Activated naive CD8-positive, alpha-beta T cell treated with anti-CD3 and anti-CD28 coated beads, Interleukin-2, amount 50 U/mL, for 16 hours (primary cell): ENCODE measurements around the gene GNL3.

Experiments
- DNase-seq: peaks from one replicate; pipeline ENCODE4 v3.0.0-alpha.2; 2020; ENCODE audit warnings: low read depth, low spot score

The GNL3 gene

DNA sequence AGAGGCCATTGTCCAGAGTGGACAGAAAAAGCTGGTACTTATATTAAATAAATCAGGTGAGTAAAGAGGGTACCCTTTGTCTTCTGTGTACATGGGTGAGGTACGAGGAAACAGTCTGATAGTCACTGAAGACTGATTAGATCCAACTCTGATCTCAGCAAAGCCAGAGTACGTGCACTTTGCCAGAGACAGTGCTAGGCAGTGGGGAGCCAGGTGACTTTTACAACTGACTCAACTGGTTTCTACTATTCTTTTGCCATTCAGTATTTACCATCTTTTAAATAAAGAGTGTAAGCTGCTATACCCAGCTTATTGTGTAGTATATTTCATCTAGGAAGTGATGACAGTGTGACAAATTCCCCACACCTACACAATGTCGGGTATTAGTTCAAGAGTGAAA lies 3.3 kb downstream of the GNL3 start:
- no peak for DNase-seq

DNA sequence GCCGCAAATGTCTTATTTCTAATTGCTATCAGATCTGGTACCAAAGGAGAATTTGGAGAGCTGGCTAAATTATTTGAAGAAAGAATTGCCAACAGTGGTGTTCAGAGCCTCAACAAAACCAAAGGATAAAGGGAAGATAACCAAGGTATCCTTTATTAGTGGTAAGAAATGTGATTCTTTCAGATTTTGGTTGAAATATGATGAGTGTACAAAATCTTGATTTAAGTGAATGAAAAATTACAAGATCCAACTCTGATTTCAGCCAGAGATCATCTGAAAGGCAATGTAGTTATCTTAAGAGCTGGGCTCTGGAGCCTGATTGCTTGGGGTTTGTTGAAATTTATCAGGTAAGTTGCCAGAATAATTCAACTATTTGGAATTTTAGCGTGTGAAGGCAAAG lies 4.7 kb downstream of the GNL3 start:
- DNase-seq: no peak

DNA sequence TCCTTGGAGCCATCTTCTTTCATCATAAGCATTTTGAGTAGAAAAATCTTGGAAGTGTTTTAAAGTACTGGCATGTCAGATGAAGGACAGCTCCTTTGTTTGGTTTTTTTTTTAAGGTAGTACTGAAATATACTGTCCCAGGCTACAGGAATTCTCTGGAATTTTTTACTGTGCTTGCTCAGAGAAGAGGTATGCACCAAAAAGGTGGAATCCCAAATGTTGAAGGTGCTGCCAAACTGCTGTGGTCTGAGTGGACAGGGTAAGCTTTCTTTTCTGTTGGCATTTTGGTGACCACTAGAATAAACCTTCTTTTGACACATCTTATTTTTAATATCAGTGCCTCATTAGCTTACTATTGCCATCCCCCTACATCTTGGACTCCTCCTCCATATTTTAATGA lies 7.2 kb downstream of the GNL3 start:
- DNase-seq: no peak

DNA sequence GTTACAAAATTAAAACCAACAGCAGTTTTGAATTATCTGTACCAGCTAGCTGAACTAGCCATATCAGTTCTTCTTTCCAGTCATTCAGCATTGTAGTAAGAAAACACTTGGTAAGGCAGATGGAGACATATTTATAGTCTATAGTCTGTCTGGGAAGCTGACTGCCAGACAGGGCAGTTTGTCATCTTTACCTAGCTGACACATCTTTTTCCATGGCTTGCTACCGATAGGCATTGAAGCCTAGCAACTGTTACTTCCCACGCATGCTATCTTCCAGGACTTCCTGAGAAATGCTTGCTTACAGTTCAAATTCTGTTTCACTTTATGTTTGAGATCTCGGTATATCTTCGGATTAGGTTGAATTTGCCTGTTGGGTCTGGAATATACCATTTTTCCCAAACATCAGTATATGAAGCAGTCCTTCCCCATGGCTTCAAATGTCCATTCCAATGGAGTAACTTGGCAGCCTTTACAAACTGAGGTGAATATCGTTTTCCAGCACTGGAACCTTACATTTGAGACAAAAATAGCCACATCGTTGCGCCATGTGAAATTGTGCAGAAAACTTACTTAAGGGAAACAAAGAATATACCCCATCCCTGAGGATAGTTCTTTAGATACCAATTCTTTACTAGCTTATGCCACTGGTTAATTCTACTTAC lies 8.8 kb downstream of the GNL3 start:
- no peak for DNase-seq

DNA sequence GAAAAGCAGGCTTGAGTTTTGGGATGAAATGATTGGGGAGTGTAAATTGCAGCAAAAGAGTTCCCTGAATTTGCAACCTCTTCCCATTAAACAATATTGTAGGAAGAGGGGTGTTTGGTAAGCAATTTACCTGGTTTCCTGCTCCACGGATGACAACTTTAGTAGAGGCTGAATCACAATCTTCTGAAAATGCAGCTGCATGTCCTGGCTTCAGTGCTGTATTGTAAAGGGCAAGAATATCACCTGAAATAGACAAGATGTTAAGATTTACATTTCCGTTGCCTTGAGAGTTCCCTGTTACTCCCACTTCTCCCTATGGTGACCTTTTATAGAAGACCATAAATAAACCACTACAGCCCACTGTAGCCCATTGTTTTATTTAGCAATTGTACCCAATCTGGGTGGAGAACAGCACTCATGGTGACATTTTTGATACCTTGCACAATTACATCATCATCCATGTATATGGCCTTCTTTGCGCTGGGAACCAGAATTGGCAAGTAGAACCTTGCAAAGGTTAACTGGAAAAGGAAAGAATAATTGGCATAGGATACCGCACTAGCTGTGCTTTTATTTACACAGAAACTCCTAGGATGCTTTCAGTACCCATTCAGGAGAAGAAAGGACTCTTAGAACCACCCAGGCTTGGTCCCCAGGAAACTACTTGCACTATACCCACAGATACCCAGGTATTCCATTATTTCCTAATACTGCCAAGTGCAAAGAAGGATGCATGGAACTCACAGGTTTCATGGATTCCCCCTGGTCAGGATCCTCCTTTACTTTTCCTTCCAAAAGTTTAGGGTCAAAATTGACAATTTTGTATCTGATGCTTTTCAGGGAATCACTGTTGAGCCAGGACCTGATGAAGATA lies 10.2 kb downstream of the GNL3 start:
- no peak for DNase-seq

DNA sequence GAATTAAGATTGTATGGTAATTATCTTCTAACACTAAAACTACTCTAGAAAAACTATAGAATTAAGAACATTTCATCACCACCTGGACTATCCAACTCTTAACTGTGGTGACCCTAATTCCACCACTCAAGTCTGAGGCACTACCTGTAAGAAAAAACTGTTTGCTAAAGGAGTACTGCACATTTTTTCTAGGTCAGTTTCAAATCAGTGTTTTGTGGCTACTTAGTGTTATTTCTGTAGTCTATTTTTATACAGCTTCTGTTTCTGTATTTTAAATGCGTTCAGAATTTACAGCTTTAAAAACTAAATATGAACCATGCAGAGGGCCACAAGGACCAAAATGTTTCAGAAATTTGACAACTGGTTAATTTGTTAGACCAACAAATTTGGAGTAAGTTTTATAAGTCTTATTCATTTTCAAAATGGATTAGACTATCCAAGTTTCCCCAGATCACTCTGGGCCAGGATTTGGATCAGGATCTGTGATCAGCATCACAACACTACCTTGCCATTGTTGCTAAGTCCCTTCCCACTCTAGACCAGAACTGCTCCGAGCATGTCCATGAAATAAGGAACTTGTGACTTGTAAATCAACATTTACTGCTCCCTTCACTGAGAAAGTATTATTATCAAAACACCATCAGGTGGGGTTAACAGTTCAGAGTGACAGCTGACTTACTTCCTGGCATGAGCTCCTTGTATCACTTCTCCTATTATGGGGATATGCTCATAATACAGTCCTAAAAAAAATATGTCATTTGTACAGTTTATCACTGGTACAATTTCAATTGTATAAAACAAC lies 11.2 kb downstream of the GNL3 start:
- DNase-seq: no peak

DNA sequence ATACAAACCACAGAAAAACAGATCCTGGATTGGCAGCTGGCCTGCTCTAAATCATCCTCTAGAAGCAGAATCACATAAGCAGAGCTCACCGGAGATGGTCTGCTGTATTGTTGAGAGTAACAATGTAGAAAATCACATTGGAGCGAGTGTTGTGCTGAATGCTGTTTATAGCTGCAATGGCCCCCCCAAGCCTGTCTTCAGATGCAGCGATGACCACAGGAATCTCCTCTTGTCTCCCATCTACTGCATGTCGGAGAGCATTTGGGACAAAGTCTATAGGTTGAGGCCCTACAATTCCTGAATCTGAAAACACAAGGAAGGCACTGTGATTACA lies 11.8 kb downstream of the GNL3 start:
- no peak for DNase-seq

DNA sequence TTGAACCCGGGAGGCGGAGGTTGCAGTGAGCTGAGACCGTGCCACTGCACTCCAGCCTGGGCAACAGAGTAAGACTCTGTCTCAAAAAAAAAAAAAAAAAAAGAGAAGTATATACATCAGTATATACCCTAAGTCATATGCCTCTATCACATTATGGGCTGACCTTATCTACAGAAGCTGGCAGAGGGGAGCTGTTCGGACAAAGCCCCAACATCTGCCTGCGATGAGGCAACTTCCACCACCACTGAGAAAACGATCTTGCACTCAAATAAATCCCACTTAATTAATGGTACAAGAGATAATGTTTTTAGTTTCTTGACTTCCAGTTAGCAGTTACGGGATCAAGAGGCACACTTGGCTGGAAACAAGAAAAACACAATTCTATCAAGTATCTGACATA lies 17.5 kb downstream of the GNL3 start:
- no peak for DNase-seq

DNA sequence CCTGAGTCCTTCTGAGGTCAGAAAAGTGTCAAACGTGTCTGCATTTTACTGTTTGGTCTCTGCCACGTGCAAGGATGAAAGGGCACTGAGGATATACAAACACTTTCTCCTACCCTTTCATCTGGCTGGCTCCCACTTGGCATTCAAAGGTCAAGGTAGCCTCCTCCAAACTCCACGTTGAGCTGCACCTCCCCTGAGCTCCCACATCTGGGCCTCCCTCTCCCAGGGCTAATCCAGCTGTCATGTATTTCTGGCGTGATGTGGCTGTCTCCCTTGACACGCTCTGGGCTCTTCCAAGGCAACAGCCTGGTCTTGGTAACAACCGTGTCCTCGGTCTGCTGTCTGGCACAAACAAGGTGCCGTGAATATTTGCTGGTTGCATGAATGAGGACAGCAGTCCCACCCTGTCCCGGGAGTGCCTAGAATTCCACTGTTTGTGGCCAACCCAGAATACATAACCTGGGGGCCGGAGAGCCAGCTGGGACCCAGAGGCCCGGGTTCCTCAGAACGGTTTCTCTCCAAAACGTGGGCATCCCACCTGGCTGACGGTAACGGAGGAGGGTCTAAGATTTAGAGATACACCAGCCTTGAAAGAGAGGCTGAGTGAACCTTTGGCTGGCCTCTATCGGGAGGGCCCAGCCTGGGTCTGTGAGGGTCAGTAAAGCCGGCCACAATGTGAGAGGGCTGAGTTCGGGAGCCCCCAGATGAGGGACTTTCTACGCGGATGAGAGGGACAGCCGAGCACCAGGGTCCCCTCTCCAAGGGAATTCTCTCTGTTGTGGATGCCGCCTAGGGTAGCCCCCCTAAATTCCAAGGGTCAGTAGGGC lies 19.0 kb downstream of the GNL3 start:
- no peak for DNase-seq

DNA sequence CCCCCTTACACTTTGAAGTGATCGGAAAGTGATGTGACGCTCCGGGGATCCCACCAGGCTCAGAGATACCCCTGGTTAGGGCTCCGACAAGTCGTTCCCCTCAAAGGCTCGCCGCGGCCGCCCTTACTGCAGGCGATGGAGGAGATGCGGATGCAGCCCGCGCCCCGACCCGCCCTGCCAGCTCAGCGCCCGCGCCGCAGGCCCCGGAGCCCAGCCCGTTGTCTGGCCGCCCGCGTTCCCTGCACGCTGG lies 19.5 kb downstream of the GNL3 start:
- no peak for DNase-seq

DNA sequence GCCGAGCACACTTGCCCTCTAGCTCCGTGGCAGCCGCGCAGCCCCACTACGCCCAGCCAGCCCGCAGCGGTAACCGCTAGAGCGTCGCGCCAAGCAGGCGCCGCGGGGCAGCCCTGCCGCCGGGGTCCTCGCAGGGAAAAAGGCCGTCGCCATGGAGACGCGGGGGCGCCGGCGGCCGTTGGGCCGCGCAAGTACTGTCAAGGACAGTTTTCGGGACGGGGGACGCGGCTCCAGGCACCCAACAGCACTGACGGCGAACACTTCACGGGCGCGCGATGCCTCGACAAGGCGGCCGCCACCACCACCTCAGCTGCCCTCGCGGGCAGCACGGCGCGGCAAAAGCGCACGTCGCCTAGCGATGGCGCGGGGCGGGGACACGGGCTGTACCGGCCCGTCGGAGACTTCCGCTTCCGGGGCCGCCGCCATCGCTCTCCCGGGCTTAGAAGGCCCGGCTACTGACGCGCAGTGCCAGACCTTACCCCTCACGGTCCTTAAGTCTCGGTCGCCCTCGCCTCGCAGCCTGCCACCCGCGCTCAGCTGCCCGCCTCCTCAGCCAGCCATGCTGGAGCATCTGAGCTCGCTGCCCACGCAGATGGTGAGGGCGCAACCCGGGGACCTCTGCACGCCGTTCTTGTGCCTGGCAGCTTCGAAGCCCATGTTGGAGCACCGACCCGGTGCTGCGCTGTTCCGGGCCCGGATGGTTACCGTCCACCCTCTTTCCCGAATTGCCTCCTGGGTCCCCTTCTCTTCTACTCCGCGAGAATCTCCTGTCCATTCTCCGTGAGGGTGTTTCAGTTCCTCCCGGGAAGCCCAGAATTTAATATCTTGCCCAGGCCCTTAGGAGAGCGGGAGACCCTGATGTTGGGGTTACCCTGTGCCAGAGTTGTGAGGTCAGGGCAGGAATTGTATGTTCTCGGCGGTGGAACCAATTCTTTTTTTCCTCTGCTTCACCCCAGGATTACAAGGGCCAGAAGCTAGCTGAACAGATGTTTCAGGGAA lies 20.2 kb downstream of the GNL3 start, which contains the start of the genes GLT8D1 and SPCS1:
Gene GLT8D1 (minus strand): TSS at position 104 of the 999 bp plus-strand sequence. CDS start 5,331 bp downstream, outside the sequence.
Gene SPCS1 (plus strand): TSS at position 419 of the 999 bp plus-strand sequence. CDS start 141 bp downstream, at position 560.
- DNase-seq: peak; percentile 69

DNA sequence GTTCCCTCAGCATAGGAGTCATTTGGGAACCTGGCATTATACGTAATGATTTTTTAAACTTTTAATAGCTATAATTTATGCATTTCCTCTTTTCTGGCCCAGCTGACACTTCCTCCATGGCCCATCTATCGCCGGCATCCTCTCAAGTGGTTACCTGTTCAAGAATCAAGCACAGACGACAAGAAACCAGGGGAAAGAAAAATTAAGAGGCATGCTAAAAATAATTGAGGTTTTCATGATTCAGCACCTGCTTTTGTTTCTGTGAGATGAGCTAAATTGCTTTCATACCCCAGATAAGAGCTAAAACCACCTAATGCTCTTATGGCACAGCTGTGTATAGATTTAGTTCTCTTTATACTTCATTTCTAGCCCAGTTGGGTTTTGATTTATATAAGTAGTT lies 21.8 kb downstream of the GNL3 start:
- DNase-seq: no peak

DNA sequence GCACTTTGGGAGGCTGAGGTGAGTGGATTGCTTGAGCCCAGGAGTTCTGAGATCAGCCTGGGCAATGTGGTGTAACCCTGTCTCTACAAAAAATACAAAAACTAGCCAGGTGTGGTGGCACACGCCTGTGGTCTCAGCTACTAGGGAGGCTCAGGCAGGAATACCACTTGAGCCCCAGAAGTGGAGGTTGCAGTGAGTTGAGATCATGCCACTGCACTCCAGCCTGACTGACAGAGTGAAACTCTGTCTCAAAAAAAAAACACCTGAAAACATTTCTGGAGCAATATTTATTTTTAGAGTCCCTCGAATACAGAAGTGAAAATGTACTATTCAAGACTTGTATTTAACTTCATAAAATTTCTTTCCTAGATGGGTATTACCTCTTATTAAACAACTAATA lies 24.7 kb downstream of the GNL3 start:
- DNase-seq: no peak

DNA sequence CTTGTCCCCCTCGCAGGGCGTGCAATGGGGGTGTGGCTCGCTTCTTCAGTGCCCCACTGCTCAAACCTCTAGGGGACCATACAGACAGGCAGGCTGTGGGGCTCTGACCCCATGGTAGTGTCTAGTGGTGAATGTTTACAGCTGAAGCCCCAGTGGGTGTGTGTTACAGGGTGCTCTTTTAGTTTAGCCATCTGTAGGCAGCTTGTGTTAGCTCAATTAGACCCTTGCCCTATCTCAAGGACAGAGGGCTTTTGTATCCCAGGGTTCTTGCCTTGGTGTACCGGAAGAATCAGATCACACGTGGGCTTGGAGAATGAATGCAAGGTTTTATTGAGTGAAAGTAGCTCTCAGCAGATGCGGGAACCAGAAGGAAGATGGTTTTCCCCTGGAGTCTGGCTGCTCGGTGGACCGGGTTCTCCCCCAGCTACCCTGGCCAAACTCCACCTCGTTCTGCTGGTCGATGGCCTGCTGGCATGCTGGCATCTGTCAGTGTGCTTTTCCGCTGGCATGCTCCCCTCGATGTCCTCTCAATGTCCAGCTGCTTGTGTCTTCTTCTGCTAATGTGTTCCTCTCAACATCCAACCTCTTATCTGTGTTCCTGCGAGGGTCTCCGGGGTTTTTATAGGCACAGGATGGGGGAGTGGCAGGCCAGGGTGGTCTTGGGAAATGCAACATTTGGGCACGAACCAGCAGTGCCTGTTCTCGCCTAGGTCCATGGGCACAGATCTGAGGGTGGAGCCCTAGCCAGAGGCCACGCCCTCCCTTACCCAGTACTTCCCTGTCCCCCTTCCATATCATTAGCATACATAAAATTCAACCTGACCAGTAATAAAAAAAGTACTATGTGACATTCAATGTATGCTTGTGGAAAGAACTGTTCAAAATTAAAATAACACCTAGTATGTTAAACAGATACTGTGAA lies 26.7 kb downstream of the GNL3 start:
- DNase-seq: no peak

DNA sequence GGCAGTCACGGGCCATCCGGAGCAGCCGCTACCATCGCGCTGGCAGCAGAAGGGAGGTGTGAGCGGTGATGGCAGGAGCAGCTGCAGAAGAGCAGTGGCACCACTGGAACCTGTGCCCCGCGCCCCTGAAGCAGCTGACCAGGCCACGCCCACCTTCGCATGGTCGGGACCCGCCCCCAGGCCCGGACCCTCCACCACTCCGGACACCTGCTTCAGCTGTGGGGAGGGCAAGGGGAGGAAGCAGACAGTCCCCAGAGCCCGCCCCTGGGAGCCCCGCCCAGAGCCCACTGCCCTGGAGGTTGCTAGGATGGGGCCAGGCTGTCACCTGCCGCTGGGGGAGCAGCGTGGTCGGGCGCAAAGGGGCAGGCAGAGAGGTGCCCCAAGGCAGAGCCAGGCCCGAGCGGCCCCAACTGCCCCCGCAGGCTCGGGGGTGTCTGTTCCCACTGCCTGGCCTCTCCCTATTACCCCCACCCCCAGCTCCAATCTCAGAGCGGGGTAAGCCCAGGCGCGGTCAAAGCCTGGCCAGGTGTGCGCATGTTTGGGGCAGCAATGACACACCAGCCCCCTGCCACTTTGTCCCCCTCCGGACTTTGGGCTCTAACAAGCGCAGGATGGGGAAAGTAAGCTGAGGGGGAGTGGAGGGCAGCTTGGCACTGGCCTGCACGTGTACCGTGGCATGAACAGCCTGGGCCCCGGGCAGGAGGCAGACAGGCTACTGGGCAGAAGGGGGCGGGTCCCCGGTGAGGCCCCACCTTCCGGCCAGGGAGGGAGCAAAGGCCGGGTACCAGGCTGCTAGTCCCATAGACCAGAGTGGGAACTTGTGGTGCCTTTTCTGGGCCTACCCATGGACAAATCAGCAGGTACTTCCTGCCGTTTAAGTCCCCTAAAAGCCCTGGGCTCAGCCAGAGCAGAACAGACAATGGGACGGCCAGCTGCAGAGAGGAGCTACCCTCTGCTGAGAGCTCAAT lies 28.8 kb downstream of the GNL3 start:
- DNase-seq: no peak

DNA sequence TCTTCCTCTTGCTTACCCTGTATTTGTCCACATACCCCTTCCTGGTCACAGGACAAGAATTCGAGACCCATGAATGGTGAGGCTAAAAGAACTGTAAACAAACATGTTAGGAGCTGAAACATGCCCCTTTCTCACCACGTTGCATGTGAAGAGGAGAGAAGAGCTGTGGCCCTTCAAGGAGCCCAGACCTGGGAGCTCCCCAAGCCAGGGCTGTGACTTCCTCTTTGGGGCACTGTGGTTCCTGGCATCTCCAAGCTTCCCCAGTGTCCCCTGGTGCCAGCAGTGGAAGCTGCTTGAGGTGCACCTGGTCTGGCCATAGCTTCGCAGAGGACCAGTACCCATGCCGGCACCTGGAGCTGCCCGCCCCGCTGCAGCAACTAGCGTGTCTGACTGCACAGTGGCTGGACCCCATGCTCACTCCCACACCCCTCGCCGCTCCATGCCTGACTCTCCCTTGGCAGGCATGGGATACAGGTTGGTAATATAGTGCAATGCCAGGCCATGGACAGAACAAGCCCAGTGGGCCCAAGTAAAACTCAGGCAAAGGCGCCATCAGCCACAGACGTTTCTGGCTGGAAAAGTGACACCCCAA lies 30.0 kb downstream of the GNL3 start:
- DNase-seq: no peak

DNA sequence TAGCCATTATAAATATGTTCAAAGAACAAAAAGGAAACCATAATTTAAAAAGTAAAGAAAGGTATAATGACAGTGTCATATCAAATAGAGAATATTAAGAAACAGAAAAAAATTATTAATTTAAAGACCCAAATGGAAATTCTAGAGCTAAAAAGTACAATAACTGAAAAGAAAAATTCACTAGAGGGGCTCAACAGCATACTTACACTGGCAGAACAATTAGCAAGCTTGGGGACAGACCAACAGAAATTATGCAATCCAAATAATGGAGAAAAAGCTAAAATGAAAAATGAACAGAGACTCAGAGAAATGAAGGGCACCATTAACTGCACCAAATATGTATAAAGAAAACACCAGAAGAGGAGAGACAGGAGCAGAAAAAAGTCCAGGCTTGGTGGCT lies 33.8 kb downstream of the GNL3 start:
- no peak for DNase-seq
